ENCODE measurements around the gene LRRC70. TPM values are rescaled to one million over a fixed set of nuclear protein-coding genes. Genes with fewer than 3 reads are reported as not detected.

The LRRC70 gene
- total and polyA plus RNA-seq, 2 of the 8 experiments (the other 6 are each of a cell fraction or from before 2014, with no cell fraction given): 0.62 to 0.67 TPM

GRCh38 chr5:62592558-62592957, 13.9 kb downstream of the LRRC70 start:
- Histone ChIP-seq H3K18ac (ENCODE audit: extremely low read depth, low read length) (no peak overlapping the region), H4K20me1 (replicated peaks in 1 of 2; ENCODE audit: control insufficient read depth in 1 of 2, insufficient read depth in 2 of 2, low read length in 2 of 2) (no peaks in the 10 kb centered on the region), H3K4me2 (ENCODE audit: insufficient read depth in 1 of 2, low read depth in 2 of 2, low read length in 2 of 2) (no peak overlapping the region), H3K56ac (replicated peaks; ENCODE audit: insufficient read length, low read depth, low read length) (no peak overlapping the region), H3K9me3 (ENCODE audit: insufficient read depth in 2 of 2, low read depth in 1 of 2, low read length in 1 of 2) (no peaks in the 10 kb centered on the region), H2BK15ac (ENCODE audit: low read length) (no peak overlapping the region), H3K4ac (replicated peaks; ENCODE audit: insufficient read length, low read depth, low read length) (no peak overlapping the region), H3K79me1 (ENCODE audit: low read depth, low read length) (no peaks in the 10 kb centered on the region), H3K36me3 (ENCODE audit: control insufficient read depth in 2 of 4, insufficient read depth in 4 of 4, low read length in 3 of 4) (peaks cover 0 to 3% (median 0%) of the 10 kb centered on the region in 4 experiments; a peak in 3 of 8 replicates), H2BK12ac (ENCODE audit: low read depth, low read length) (no peak overlapping the region), H3K14ac (ENCODE audit: insufficient read length) (no peak overlapping the region), H3K27me3 (replicated peaks in 1 of 4; ENCODE audit: control insufficient read depth in 3 of 4, extremely low read depth in 1 of 4, insufficient read depth in 3 of 4, low read length in 3 of 4) (no peaks in the 10 kb centered on the region), H3K79me2 (ENCODE audit: control insufficient read depth in 1 of 2, insufficient read depth in 2 of 2, low read length in 2 of 2) (no peaks in the 10 kb centered on the region), H3K4me3 (ENCODE audit: extremely low read depth in 1 of 4, insufficient read depth in 2 of 4, low read depth in 3 of 4, low read length in 4 of 4) (no peak overlapping the region), H2BK20ac (ENCODE audit: low read length) (no peak overlapping the region), H2BK120ac (replicated peaks; ENCODE audit: low read depth, low read length) (no peak overlapping the region), H4K5ac (ENCODE audit: insufficient read length, low read depth, low read length) (no peak overlapping the region), H2BK5ac (ENCODE audit: low read depth, low read length) (no peak overlapping the region), H3K4me1 (replicated peaks in 1 of 4; ENCODE audit: control insufficient read depth in 3 of 4, insufficient read depth in 4 of 4, low read length in 3 of 4) (peaks cover 0 to 10% (median 0%) of the 10 kb centered on the region in 4 experiments; a peak in 2 of 7 replicates), H4K8ac (ENCODE audit: extremely low read depth, insufficient read depth, low read length) (no peak overlapping the region), H3K23ac (ENCODE audit: insufficient read length) (no peak overlapping the region), H4K91ac (replicated peaks; ENCODE audit: insufficient read length, low read length) (no peak overlapping the region), H3K27ac (ENCODE audit: low read depth, low read length) (no peak overlapping the region), H3K9ac (replicated peaks in 1 of 4; ENCODE audit: extremely low read depth in 1 of 4, low read depth in 3 of 4, low read length in 3 of 4) (no peak overlapping the region), H3K23me2 (ENCODE audit: low read depth, low read length) (no peaks in the 10 kb centered on the region), H2AK5ac (ENCODE audit: low read depth, low read length) (no peak overlapping the region), H2AFZ (ENCODE audit: low read length) (no peak overlapping the region)
- CTCF ChIA-PET (ENCODE audit: partially characterized antibody): interaction anchor here (0.6 kb wide), 1 partner anchor 132 kb away, joined by 3 read pairs; no protein-coding TSS in a partner anchor
- 89% methylated on average over 8 of the region's 8 CpGs; no CpG with 5 or more reads in 1 of the 2 experiments for WGBS, 2 experiments (ENCODE audit: extremely low coverage in 1 of 2, insufficient coverage in 1 of 2, insufficient read length in 1 of 2, insufficient replicate concordance in 2 of 2, low coverage in 1 of 2, low lambda C conversion rate in 2 of 2, missing lambda C conversion rate in 1 of 2)
- POLR2A ChIA-PET (ENCODE audit: partially characterized antibody): no interaction called here
- FAIRE-seq (no peak), DNase-seq (ENCODE audit: low read depth in 1 of 2, low spot score in 2 of 2) (no peak)
- TF ChIP-seq RFX5 (IDR thresholded peaks at IDR 0.05; ENCODE audit: borderline replicate concordance, low read depth, low read length) (no peak), TBP (IDR thresholded peaks at IDR 0.05; ENCODE audit: low read depth, low read length) (no peak), CBX5 (IDR thresholded peaks at IDR 0.05; ENCODE audit: low read depth, low read length) (no peak), TAF7 (optimal IDR thresholded peaks at IDR 0.05; ENCODE audit: borderline replicate concordance, low read depth, low read length) (no peak), KDM1A (IDR thresholded peaks at IDR 0.05; ENCODE audit: borderline replicate concordance, low read length) (no peak)
